H4 (cell line): ENCODE data around the gene SLAMF6. TPM values are rescaled to one million over a fixed set of nuclear protein-coding genes. Genes with fewer than 3 reads are reported as not detected.

Experiments used
- total RNA-seq: library from RNA; depleted of rRNA; stranded (reverse); fragments of >200 nt; shearing (Covaris generic); gene quantifications from 2 replicates; pipeline ENCODE4 v1.2.3, GENCODE V29; 2014; rRNA removed

SLAMF6 gene
- total RNA-seq, 1 experiment from 2014 or later, result not detected

Other genes starting within 250 kb of the SLAMF6 start
- 71.4 and 80.8 TPM in 2 replicates for gene PEX19, start 238.1 kb downstream of the SLAMF6 start, total RNA-seq
- gene COPA, start 180.0 kb downstream of the SLAMF6 start, total RNA-seq, result 90.1 and 101 TPM in 2 replicates
- gene NCSTN, start 179.9 kb downstream of the SLAMF6 start, total RNA-seq, result 61.7 and 72.0 TPM in 2 replicates
- 0.04 TPM in 1 of 2 replicates, not detected in the other for gene NHLH1, start 156.2 kb downstream of the SLAMF6 start, total RNA-seq
- gene VANGL2, start 122.7 kb downstream of the SLAMF6 start, total RNA-seq, result 1.2 and 1.8 TPM in 2 replicates
- not detected in 2 replicates for gene CD84, start 56.2 kb upstream of the SLAMF6 start, total RNA-seq
- not detected in 2 replicates for gene SLAMF1, start 123.8 kb upstream of the SLAMF6 start, total RNA-seq
- not detected in 2 replicates for gene CD48, start 188.6 kb upstream of the SLAMF6 start, total RNA-seq
- gene SLAMF7, start 216.0 kb upstream of the SLAMF6 start, total RNA-seq, result 1.8 and 2.5 TPM in 2 replicates